GM19467 (cell line): ENCODE results near the gene TPT1.
"Not testable (repeated sequence)": the region's sequence is repeated elsewhere in the genome, so short reads cannot be mapped to it uniquely, and the experiment has no call there.

ENCODE experiments used
- ATAC-seq: cut with Tn5 transposase; IDR thresholded peaks from one replicate; pipeline ENCODE4 v1.9.1; 2021; ENCODE audit warnings: mild to moderate bottlenecking, moderate library complexity; ENCODE audit not compliant: unreplicated experiment

TPT1 gene

GRCh38 chr13:45306966-45307365 is 34.0 kb downstream of the TPT1 start:
- no peak for ATAC-seq

- ATAC-seq = no peak
Observed at GRCh38 chr13:45305079-45305478, 35.9 kb downstream of the TPT1 start.

DNA sequence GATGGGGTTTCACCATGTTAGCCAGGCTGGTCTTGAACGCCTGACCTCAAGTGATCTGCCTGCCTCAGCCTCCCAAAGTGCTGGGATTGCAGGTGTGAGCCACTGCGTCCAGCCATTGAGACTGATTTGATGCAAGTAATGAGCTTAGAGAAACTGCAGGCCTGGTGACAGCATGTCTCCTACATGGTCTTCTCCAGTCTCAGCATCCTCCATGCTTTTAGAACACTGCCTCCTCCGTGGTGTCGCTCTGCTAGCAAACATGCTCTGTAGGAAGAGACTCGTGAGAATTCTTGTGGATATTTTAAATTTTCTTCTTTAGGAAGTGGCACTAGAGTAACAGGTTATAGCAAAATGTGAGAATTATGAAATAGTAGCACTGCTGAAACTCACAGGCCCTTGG is 37.1 kb downstream of the TPT1 start:
- ATAC-seq = no peak

GRCh38 chr13:45303026-45303425 is 38.0 kb downstream of the TPT1 start:
- no peak for ATAC-seq

DNA sequence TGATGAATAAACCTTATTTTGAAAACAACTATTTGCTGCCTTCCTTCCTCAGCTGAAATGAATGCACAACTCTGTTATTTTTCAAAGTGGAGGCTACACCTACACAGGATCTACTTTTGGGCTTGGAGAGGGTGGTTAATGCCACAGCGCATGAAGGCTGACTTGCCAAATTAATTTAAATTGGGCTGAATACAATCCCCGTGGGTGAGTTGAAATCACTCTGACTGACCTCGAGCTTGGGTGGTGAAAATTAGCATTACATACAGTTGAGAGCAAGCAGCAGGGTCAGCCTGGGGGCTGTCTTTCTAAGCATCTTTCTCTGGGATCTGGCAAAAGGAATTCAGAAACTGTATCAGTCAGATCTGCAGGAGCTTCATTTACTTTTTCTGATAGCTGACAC is 38.5 kb downstream of the TPT1 start:
- no peak for ATAC-seq

GRCh38 chr13:45301263-45301662 is 39.7 kb downstream of the TPT1 start:
- ATAC-seq = no peak

- ATAC-seq = no peak
Observed at GRCh38 chr13:45300190-45300985, 40.6 kb downstream of the TPT1 start.

DNA sequence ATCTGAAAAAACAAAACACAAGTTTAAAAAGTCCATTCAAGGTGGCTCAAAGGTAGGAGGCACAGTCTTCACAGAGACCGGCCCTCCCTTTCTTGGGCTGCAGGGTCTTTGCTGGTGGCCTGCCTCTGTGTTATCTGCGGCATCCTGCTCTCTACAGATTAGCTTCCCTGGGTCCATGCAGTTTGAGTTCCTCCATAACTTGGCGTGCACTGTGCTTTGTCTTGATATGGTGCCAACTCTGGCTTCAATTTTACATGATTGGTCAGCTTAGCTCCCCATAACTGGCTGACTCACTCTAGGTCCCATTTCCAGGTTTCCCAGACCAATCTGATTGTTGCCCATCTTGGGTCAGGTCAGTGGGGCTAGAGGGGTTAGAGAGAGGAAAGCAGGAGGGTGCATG is 41.8 kb downstream of the TPT1 start:
- ATAC-seq = no peak

- not testable (repeated sequence) for ATAC-seq
Observed at GRCh38 chr13:45298550-45298949, 42.4 kb downstream of the TPT1 start.

DNA sequence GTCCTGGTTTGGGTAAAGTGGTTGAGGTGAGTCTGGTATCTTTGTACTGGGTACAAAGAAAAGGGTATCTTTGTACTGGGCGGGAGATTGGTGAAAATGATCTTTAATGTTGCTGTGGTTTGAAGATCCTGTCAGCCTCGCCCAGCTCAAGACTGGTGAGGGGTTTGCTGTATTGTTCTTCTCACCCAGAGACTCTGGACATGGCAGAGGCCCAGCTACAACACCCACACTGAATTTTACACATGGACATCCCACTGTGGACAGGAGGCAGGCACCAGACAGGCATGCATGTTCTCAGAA is 42.8 kb downstream of the TPT1 start:
- ATAC-seq = no peak

GRCh38 chr13:45297456-45298205 is 43.4 kb downstream of the TPT1 start:
- no peak for ATAC-seq

DNA sequence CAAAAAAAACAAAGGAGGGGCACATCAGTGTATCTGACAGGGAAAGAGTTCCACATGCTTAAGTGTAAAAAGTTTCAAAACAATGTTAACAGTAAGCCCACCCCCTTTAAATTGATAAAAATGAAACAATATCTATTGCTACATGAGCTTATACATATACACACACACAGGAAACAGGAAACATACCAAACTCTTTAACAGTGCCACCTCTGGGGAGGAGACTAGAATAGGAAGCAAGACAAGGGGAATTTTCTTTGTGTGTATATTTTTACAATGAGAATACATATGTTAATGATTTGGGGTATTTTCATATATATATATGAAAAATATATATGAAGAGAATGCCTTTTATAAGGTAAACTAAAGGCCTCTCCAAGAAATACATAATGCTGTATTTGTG is 44.7 kb downstream of the TPT1 start:
- no peak for ATAC-seq

GRCh38 chr13:45295536-45295935 is 45.4 kb downstream of the TPT1 start:
- ATAC-seq = no peak

DNA sequence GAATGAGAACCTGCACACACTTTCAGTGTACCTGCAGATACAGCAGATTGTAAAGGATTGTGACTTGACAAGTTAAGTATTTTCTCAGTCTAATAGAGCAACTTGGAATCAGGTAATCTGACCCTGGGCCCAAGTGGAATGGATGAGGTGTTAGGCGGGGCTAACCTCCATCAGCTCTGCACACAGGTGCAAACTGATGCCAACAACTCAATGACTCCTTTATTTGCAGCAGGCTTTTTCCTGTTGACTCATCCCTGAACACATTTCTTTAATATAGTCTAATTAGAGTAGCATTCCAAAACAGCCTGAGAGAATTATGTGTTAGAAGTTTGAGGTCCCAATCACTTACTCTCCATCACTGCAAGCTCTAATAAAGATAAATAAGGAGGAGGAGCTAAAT is 48.8 kb downstream of the TPT1 start:
- no peak for ATAC-seq

DNA sequence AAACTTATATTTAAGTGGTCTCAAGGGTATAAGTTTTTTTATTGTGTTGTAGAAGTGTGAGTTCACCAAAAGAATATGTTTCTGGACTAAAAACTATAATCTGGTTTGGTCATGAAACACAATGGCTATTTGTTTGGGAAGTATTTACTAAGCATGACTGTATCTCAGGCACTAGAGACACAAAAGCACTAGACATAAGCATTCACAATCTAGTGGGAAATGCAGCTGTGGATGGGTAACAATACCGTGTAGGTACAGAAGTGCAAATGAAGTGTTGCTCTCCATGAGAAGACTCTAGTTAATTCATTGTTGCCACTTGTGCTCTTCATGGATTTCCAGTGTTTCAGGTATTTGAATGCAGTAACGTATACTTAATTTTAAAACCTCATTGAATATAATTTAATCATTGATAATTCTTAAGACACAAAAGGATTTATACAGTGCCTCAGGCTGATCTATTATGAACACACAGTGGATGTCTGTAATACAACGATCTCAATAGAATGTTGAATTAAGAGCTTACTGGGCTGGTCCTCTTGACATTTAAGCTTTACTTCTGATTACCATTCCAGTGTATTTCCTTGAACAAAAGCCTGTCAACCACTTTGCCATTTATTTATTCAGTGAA is 50.9 kb downstream of the TPT1 start:
- no peak for ATAC-seq
